Upper lobe of left lung (tissue), 4 donors: ENCODE data around the gene KLHL30.

Source experiments
- CTCF ChIP-seq, 6 experiments: fragments of 450-650 bp in 4 of 6; fragments of 200-600 bp in 2 of 6; sonication (generic) in 2 of 6; IDR thresholded peaks; one replicate each; pipeline ENCODE4 v1.5.1; 2016 to 2019; ENCODE audit warnings: antibody characterized with exemption in 6 of 6
- EP300 ChIP-seq, 4 donors: sonication (generic); formaldehyde crosslinking; IDR thresholded peaks; one replicate each; pipeline ENCODE4 v1.5.1; 2017; ENCODE audit warnings: antibody characterized with exemption in 4 of 4, control low read depth in 2 of 4
- POLR2A ChIP-seq, 4 donors: fragments of 450-650 bp; IDR thresholded peaks; one replicate each; pipeline ENCODE4 v1.5.1; 2016 to 2017; ENCODE audit warnings: antibody characterized with exemption in 4 of 4, mild to moderate bottlenecking in 2 of 4
- POLR2AphosphoS5 ChIP-seq, 2 donors: sonication (generic); formaldehyde crosslinking; IDR thresholded peaks; one replicate each; pipeline ENCODE4 v1.5.1; 2017; ENCODE audit warnings: antibody characterized with exemption in 2 of 2

GRCh38 chr2:238103465-238104225 lies 34.8 kb upstream of the KLHL30 start:
- no peak for TF ChIP-seq CTCF (IDR thresholded peaks at IDR 0.05)
- TF ChIP-seq EP300 (IDR thresholded peaks at IDR 0.05), result no peak
- TF ChIP-seq POLR2A (IDR thresholded peaks at IDR 0.05), result no peak
- no peak for TF ChIP-seq POLR2AphosphoS5 (IDR thresholded peaks at IDR 0.05)
